ENCODE data around the gene ENPP6.
"Not testable (repeated sequence)": the region's sequence is repeated elsewhere in the genome, so short reads cannot be mapped to it uniquely, and the experiment has no call there.

Gene ENPP6

GRCh38 chr4:184059099-184059498, 158.6 kb downstream of the ENPP6 start:
- no peak for DNase-seq (ENCODE audit: low read depth)

GRCh38 chr4:184058026-184058425, 159.6 kb downstream of the ENPP6 start:
- DNase-seq (ENCODE audit: low read depth): no peak

DNA sequence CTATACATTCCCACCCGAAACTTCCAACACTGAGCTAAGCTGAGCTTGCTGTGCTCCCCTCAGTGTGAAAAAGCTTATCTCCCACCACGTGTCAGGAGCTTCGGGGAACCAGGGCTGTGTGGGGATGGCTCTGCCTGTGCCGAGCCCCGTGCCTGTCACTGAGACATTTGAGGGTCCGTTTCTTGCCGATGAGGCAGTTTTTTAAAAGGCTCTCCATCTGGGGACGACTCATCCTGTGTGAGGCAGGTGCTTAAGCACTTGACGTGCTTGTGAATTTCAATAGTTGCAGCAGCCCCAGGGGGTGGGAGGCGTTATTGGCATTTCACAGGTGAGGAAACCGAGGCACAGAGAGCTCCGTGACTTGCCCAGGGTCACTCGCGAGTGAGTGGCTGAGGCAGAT, 160.8 kb downstream of the ENPP6 start:
- no peak for DNase-seq (ENCODE audit: low read depth)

GRCh38 chr4:184053434-184053833, 164.2 kb downstream of the ENPP6 start:
- DNase-seq (ENCODE audit: low read depth): no peak

DNA sequence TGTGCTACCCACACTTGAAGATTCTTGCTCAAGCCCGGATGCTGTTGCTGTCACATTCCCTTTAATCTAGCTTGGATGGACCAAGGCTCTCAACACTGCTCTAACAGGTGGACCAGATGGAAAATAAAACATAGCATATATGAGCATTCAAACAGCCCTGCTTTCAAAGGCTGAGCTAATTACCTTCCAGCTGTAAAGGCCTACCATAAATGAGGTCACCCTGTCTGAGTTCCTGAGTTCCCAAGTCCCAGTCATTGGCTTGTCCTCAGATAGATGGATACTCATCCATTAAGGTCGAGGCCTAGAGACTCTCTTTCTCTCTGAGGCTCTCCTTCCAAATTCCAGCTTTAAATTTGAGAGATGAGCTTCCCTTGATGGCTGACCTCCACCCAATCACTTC, 165.1 kb downstream of the ENPP6 start:
- DNase-seq (ENCODE audit: low read depth): no peak

- not testable (repeated sequence) for DNase-seq (ENCODE audit: low read depth)
Measured at GRCh38 chr4:184051262-184051661, 166.4 kb downstream of the ENPP6 start.

DNA sequence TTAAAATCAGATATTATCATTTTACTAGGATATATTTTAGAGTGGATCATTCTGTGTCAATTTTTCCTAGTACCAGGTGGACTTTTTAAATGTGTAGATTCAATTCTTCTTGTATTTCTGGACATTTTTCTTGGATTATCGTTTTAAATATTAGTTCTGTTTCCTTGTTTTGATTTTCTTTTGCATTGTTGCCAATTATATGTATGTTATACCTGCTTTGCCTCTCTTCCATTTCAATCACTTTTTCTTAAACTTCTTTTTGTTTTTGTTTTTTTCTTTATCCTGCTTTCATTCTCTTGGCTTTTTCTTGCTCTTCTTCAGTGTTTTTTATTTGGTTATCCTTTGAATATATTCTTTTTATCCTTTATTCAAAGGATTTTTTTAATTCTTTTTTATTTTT, 171.5 kb downstream of the ENPP6 start:
- no peak for DNase-seq (ENCODE audit: low read depth)

DNA sequence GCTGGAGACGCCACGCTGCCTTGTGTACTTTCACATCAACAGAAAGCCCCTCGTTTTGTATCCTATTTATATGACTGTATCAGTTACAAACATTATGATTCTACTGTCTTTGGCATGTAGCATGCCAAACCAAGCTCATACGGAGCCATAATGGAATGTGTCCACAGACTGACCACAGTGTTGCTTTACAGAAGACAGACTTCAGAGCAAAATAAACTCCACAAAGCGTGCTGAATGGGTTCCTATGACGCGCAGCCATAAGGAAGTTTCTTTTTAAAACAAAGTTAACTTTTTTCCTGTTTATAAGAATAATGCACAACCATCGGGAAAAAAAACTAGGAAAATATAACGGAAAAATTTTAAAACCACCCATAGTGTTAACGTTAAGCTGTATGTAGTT, 176.5 kb downstream of the ENPP6 start:
- no peak for DNase-seq (ENCODE audit: low read depth)

- DNase-seq (ENCODE audit: low read depth): no peak
Measured at GRCh38 chr4:184039963-184040383, 177.7 kb downstream of the ENPP6 start.

All from EH (cell line).